GM18870 (cell line): Measurements from ENCODE around the gene SRP9.
"Not testable (repeated sequence)": the region's sequence is repeated elsewhere in the genome, so short reads cannot be mapped to it uniquely, and the experiment has no call there.

Experiments used
- ATAC-seq: cut with Tn5 transposase; IDR thresholded peaks from one replicate; pipeline ENCODE4 v1.9.1; 2021; ENCODE audit warnings: moderate library complexity; ENCODE audit not compliant: unreplicated experiment

SRP9 gene

GRCh38 chr1:225755671-225756319, 21.8 kb upstream of the SRP9 start:
- ATAC-seq: no peak

- no peak for ATAC-seq
Measured at GRCh38 chr1:225757927-225758656, 19.5 kb upstream of the SRP9 start.

DNA sequence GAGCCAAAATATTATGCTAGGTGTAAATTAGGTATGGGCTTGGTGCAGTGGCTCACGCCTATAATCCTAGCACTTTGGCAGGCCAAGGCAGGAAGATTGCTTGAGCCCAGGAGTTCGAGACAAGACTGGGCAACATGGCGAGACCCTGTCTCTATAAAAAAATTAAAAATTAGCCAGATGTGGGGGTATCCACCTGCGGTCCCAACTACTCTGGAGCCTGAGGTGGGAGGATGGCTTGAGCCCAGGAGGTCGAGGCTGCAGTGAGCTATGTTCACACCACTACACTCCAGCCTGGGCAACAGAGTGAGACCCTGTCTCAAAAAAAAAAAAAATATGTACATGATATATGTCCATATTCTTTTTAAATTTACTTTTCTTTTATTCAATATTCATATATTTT, 17.7 kb upstream of the SRP9 start:
- ATAC-seq: not testable (repeated sequence)

GRCh38 chr1:225760531-225760930, 17.1 kb upstream of the SRP9 start:
- no peak for ATAC-seq

- not testable (repeated sequence) for ATAC-seq
Measured at GRCh38 chr1:225761395-225761794, 16.2 kb upstream of the SRP9 start.

DNA sequence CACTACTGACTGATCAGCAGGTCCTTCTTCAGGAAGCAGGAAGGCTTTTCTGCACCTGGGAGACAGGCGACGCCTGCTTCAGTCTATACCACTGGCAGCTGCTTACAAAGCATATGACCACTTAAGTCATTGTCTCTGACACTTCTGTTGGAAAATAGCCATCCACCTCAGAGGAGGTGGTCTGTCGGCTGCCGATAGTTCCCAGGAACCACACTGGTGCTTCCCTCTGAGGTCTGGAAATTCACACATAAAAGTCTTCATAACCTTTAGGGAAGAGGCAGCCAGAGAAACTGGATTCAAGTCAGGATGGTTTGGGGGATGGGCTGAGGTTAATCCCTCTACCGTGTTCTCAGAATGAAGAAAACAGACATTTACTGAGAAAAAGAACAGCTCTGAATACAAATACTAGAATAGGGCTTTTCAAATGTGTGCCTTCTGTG, 15.6 kb upstream of the SRP9 start:
- ATAC-seq: no peak

GRCh38 chr1:225762444-225762843, 15.2 kb upstream of the SRP9 start:
- no peak for ATAC-seq

DNA sequence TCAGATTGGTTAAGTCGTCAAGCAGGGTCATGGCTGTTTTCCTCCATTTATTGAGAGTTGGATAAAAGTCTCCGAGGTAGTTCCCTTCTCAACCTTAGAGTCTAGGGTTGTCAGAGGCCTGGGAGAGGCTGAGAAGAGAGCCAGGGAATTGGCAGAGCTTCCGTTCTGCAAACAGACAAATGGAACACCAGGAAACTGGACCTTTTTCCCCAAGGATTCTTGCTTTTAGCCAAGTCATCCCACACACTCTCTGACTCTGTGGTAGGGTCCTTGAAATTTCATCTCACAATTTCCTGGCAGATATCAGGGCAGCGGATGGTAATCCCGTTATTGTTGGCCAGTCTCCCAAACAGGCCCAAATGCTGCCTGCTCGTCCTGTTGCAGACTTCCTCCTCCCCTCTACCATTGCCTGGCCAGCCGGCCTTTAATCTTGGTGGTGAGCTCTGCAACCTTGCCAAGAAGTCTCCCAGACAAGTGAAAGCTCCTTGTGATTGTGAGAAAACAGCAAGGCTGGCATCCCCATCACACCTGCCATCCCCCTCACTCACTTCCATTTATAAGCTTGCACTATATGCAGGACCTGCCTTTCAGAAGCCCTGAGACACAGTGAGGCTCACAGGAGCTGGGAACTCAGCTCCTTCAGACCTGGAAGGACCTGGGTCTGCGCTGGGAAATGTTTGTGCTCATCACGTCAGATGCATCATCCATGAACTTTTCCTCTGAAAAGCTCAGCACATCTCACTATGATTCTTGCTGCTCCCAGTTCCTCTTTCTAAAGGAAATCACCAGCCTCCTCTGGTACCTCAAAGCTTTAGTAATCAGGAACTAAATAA, 13.7 kb upstream of the SRP9 start:
- ATAC-seq: no peak

GRCh38 chr1:225765982-225766674, 11.5 kb upstream of the SRP9 start:
- no peak for ATAC-seq

DNA sequence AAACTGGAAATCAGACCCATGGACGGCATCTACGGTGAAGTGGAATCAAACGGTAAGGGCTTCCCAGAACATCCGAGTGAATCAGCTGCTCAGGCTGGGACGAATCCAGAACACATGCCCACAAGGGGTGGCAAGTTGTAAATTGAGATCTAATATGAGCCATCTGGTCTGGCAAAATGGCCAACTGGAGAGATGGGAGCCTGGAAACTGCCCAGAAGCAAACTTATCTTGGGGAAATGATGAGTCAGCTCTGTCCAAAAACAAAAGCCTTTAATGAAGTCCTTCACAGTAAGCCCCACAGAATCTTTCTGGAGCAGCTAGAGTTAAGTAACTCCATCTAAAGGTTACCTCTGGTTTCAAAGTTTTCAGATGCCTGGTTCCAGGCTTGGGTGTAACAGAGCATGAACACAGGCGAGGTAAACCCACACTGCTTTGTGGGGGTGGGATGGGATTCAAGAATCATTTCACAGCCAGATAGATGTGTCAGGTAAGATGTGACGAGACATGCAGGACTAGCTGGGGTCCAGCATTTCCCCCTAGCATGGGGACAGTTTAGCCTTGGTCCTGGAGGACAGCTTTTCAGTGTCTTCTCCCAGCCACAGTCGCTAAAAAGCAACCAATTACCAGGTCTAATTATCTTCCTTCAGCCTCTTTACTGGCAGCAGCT, 10.5 kb upstream of the SRP9 start:
- ATAC-seq: no peak

DNA sequence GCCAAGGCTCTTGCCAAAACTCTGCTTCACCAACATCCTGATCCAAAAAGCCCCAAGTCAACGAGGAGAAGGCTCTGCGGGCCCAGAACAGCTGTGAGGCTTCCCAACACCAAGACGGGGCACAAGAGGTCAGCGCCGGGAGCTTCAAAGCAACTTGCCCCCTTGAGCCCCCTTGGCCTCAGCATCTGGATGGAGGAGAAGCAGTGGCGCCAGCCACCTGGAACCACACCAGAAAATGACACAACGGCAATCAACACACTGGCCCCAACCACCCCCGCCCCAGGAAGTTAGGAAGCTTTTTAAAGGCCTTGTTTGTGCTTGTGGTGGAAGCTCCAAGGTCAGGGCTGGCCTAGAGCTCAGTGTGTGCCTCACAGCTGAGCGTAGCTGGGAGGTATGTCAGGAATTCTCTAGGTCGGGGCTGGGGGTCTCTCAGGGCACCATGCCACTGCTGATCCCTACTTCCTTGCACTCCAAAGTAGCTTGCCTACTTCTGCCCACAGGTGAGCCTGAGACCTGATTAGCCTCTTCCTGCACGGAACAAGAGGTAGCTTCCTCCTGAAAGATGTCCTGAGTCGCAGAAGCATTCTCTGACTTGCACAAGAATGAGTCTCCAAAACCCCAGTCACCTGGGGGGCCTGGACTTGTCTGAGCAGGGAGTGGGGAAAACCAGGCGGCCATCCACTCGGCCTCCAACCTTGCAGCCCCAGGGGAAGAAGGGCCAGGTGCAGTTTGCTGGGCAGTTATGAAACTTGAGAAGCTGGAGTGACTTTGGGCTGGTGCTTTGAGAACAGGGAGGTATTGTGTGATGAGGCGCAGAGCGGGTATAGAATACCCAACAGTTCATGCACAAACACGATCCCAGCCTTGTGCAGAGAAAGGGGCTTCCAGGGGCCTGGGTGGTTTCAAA, 9.7 kb upstream of the SRP9 start:
- ATAC-seq: no peak

- ATAC-seq: no peak
Measured at GRCh38 chr1:225768662-225769426, 8.8 kb upstream of the SRP9 start.

DNA sequence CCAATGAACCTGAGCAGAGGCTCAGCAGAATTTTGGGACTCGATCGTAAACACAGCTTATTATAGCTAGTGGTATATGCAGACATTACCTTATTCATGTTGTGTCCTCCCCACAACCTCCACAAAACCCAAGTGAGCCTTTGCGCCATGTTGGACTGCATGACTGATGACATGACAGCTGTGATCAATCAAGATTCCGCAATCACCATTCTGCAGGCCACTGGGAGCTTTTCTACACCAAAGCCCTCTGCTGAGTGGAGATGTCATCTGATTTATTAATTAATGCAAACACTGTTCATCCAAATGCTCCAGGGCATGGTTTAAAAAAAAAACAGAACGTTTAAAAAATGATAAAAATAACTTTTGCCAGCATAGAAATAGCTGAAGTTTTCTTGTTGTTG, 7.9 kb upstream of the SRP9 start:
- no peak for ATAC-seq

- ATAC-seq: no peak
Measured at GRCh38 chr1:225770561-225771248, 6.9 kb upstream of the SRP9 start.

- no peak for ATAC-seq
Measured at GRCh38 chr1:225771661-225772322, 5.8 kb upstream of the SRP9 start.

DNA sequence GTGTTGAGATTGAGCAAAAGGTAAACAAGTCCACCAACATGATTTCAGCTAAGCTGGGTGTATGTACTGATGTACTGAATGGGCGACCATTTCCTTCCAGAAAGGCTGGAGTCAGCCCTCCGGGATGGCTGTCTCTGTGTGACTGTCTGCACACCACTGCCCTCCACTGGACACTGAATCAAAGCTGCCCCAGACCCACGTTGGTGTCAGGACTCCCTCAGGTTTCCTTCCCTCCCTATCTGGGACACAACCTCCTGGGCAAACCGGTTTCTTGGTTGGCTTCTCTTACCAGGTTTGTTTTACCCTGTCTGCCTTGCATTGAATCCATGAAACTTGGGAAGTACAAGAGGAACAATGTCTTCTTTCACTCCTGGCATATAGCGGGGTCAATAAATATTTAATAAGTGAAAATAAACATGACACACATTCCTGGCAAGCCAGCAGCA, 5.3 kb upstream of the SRP9 start:
- no peak for ATAC-seq

GRCh38 chr1:225772848-225773247, 4.8 kb upstream of the SRP9 start:
- no peak for ATAC-seq
